ENCODE data around the gene WNT9B. TPM values are rescaled to one million over a fixed set of nuclear protein-coding genes. Genes with fewer than 3 reads are reported as not detected.

WNT9B gene
- total RNA-seq, 1 experiment from 2014 or later = not detected

DNA sequence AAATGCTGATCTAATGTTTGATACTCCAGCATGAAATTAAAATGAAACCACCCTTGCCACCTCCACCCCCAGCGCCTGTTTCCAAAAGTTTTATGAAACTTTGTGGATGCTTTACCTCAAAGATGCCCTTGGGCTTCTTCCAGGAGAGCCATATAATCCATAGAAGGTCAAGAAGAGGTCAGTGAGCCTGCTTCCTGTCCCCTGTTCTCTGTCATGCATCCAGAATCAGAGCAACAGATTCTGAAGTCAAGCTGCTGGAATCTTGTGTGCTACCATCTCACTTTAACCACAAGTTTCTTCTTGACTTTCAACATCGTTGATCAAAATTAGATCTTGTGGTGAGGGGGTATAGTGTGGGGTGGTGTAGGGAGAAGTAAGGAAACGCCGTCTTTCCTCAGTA lies 80.2 kb downstream of the WNT9B start:
- H3K36me3 ChIP-seq (ENCODE audit: control insufficient read depth, insufficient read depth, low read length) = peaks cover 17% of the 10 kb centered on the region
- ATAC-seq = no peak

DNA sequence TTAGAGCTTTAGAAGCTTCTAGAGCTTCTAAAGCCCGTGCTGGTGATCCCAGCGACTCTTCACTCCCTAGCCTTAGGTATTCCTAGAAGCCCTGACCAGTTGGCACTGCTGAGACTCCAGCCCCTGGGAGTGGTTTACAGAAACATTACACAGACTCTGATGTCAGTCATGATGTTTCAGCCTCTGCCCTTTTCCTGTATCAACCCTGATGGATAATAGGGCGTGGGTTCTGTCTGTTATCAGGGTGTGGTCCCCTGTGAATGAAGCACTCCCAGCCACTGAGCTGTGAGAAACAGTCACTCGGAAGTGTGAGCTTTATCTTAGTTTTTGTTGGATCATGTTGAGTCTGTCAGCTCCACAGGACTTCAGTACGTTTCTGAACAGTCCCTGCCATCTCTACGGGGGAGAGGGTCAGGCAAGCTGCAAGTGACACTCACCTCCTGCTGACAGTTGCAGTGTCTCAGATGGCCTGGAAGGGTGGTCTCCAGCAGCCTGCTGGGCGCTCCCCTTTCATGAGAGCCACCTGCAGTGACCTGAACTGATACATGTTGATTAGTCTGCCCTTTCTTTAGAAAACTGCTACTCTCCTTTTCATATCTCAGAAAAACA lies 84.4 kb downstream of the WNT9B start:
- ChIA-PET POLR2A (no interaction called here), CTCF (no interaction called here)
- Histone ChIP-seq H3K4me3 (ENCODE audit: low read depth in 2 of 2, low read length in 2 of 2) (no peak overlapping the region), H3K36me3 (ENCODE audit: control insufficient read depth, insufficient read depth, low read length) (peaks cover 24% of the 10 kb centered on the region), H3K27me3 (ENCODE audit: control insufficient read depth, insufficient read depth, low read length) (no peaks in the 10 kb centered on the region), H3K9me3 (ENCODE audit: control insufficient read depth, insufficient read depth, low read depth, low read length) (no peaks in the 10 kb centered on the region), H3K4me1 (ENCODE audit: control insufficient read depth, insufficient read depth, low read length) (no peaks in the 10 kb centered on the region), H3K27ac (ENCODE audit: low read length) (no peak overlapping the region)
- DNase-seq (ENCODE audit: low read depth, low spot score) (no peak), ATAC-seq (no peak)
- intact Hi-C loops (cut with micrococcal nuclease; ENCODE audit: unreplicated experiment) (no loop called here), in situ Hi-C loops (cut with HindIII; ENCODE audit: low pct_unique_long_range_greater_than_20kb, low sequenced_read_pairs) (no loop called here)
- TF ChIP-seq, protein P1, sequence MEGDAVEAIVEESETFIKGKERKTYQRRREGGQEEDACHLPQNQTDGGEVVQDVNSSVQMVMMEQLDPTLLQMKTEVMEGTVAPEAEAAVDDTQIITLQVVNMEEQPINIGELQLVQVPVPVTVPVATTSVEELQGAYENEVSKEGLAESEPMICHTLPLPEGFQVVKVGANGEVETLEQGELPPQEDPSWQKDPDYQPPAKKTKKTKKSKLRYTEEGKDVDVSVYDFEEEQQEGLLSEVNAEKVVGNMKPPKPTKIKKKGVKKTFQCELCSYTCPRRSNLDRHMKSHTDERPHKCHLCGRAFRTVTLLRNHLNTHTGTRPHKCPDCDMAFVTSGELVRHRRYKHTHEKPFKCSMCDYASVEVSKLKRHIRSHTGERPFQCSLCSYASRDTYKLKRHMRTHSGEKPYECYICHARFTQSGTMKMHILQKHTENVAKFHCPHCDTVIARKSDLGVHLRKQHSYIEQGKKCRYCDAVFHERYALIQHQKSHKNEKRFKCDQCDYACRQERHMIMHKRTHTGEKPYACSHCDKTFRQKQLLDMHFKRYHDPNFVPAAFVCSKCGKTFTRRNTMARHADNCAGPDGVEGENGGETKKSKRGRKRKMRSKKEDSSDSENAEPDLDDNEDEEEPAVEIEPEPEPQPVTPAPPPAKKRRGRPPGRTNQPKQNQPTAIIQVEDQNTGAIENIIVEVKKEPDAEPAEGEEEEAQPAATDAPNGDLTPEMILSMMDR (IDR thresholded peaks at IDR 0.05) = no peak
- TF ChIP-seq POLR2AphosphoS5 (IDR thresholded peaks at IDR 0.05; ENCODE audit: low read depth, low read length) (no peak), TCF7L2 (IDR thresholded peaks at IDR 0.05; ENCODE audit: low read depth, low read length) (no peak), SIN3A (IDR thresholded peaks at IDR 0.05; ENCODE audit: borderline replicate concordance, insufficient read depth, low read depth, low read length) (no peak)
- TF ChIP-seq, protein P2, sequence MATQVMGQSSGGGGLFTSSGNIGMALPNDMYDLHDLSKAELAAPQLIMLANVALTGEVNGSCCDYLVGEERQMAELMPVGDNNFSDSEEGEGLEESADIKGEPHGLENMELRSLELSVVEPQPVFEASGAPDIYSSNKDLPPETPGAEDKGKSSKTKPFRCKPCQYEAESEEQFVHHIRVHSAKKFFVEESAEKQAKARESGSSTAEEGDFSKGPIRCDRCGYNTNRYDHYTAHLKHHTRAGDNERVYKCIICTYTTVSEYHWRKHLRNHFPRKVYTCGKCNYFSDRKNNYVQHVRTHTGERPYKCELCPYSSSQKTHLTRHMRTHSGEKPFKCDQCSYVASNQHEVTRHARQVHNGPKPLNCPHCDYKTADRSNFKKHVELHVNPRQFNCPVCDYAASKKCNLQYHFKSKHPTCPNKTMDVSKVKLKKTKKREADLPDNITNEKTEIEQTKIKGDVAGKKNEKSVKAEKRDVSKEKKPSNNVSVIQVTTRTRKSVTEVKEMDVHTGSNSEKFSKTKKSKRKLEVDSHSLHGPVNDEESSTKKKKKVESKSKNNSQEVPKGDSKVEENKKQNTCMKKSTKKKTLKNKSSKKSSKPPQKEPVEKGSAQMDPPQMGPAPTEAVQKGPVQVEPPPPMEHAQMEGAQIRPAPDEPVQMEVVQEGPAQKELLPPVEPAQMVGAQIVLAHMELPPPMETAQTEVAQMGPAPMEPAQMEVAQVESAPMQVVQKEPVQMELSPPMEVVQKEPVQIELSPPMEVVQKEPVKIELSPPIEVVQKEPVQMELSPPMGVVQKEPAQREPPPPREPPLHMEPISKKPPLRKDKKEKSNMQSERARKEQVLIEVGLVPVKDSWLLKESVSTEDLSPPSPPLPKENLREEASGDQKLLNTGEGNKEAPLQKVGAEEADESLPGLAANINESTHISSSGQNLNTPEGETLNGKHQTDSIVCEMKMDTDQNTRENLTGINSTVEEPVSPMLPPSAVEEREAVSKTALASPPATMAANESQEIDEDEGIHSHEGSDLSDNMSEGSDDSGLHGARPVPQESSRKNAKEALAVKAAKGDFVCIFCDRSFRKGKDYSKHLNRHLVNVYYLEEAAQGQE (IDR thresholded peaks at IDR 0.05; ENCODE audit: insufficient read depth in 1 of 2, low read depth in 2 of 2, low read length in 1 of 2) = no peak
- no TSS peak for BruUV-seq (replicated peaks)

More for the DNA sequence above, 80.2 kb downstream of the WNT9B start:
- in situ Hi-C loops (cut with HindIII; ENCODE audit: low pct_unique_long_range_greater_than_20kb, low sequenced_read_pairs) = no loop called here
- POLR2A ChIA-PET = no interaction called here
- Histone ChIP-seq H3K27ac (ENCODE audit: low read length) (no peak overlapping the region), H3K4me3 (ENCODE audit: low read depth in 2 of 2, low read length in 2 of 2) (no peak overlapping the region), H3K9me3 (ENCODE audit: control insufficient read depth, insufficient read depth, low read depth, low read length) (no peaks in the 10 kb centered on the region), H3K4me1 (ENCODE audit: control insufficient read depth, insufficient read depth, low read length) (no peaks in the 10 kb centered on the region), H3K27me3 (ENCODE audit: control insufficient read depth, insufficient read depth, low read length) (no peaks in the 10 kb centered on the region)
- DNase-seq (ENCODE audit: low read depth, low spot score) = no peak
- TF ChIP-seq SIN3A (IDR thresholded peaks at IDR 0.05; ENCODE audit: borderline replicate concordance, insufficient read depth, low read depth, low read length) (no peak), POLR2AphosphoS5 (IDR thresholded peaks at IDR 0.05; ENCODE audit: low read depth, low read length) (no peak), TCF7L2 (IDR thresholded peaks at IDR 0.05; ENCODE audit: low read depth, low read length) (no peak)
- TF ChIP-seq, protein P1 (IDR thresholded peaks at IDR 0.05) = no peak
- TF ChIP-seq, protein P2 (IDR thresholded peaks at IDR 0.05; ENCODE audit: insufficient read depth in 1 of 2, low read depth in 2 of 2, low read length in 1 of 2) = no peak
- CTCF ChIA-PET = no interaction called here
- no TSS peak for BruUV-seq (replicated peaks)
- intact Hi-C loops (cut with micrococcal nuclease; ENCODE audit: unreplicated experiment) = no loop called here

All from Panc1 (cell line).